Spleen (tissue), 7 donors: ENCODE measurements around the gene ODAPH.

Experiments
- CTCF ChIP-seq, 11 experiments: fragments of 200-600 bp in 7 of 11; fragments of 450-650 bp in 4 of 11; sonication (generic) in 4 of 11; IDR thresholded peaks in 8 of 11; conservative IDR thresholded peaks in 3 of 11; 1 replicate in 7 of 11; 2 replicates in 4 of 11; pipeline versions ENCODE4 v1.4.0 to v1.8.0; 2016 to 2021; ENCODE audit warnings: antibody characterized with exemption in 11 of 11, inconsistent platforms in 4 of 11, mild to moderate bottlenecking in 1 of 11
- POLR2A ChIP-seq, 3 donors: fragments of 450-650 bp; IDR thresholded peaks; one replicate each; pipeline ENCODE4 v1.5.1; 2017; ENCODE audit warnings: antibody characterized with exemption in 3 of 3, mild to moderate bottlenecking in 1 of 3
- POLR2AphosphoS5 ChIP-seq, 3 donors: sonication (generic); formaldehyde crosslinking; IDR thresholded peaks; one replicate each; pipeline ENCODE4 v1.5.1; 2017; ENCODE audit warnings: antibody characterized with exemption in 3 of 3
- donor health status: DM: no; HTN: no; CAD: no; lungs with moderate emphysema.
- donor health status: DM: no; HTN: no; CAD: no.
- donor health status: DM: no; HTN: no; CAD: no.

GRCh38 chr4:75527482-75527881 lies 28.4 kb upstream of the ODAPH start:
- no peak for TF ChIP-seq CTCF (IDR thresholded peaks at IDR 0.05 in 8 of 11, conservative IDR thresholded peaks at IDR 0.05 in 3 of 11)
- TF ChIP-seq POLR2AphosphoS5 (IDR thresholded peaks at IDR 0.05): no peak
- no peak for TF ChIP-seq POLR2A (IDR thresholded peaks at IDR 0.05)
